A549 (cell line): ENCODE results near the gene SLC10A1. TPM values are rescaled to one million over a fixed set of nuclear protein-coding genes. Genes with fewer than 3 reads are reported as not detected.
"Not testable (repeated sequence)": the region's sequence is repeated elsewhere in the genome, so short reads cannot be mapped to it uniquely, and the experiment has no call there.

Experiments used
- ATAC-seq, 2 experiments: fragments of 200-7000 bp in 1 of 2; fragments of >200 bp in 1 of 2; cut with Nextera tagmentation in 1 of 2; cut with Tn5 transposase in 1 of 2; 3 replicates each; pipeline versions ENCODE4 v1.8.0 to v1.9.1; 2018 to 2020; ENCODE audit warnings: mild to moderate bottlenecking in 1 of 2, moderate library complexity in 1 of 2
- CTCF ChIA-PET: fragments of 300-600 bp; sonication (Branson Sonifier 250); formaldehyde crosslinking; extraction: SDS; loops from one replicate; lab custom pipeline; 2021; ENCODE audit warnings: antibody characterized with exemption, inconsistent platforms; lab: Yijun Ruan, JAX
- POLR2A ChIA-PET: fragments of 350-600 bp; formaldehyde crosslinking; extraction: SDS; loops from one replicate; lab custom pipeline; 2021; ENCODE audit warnings: antibody characterized with exemption, inconsistent platforms; lab: Yijun Ruan, JAX
- DNase-seq, 2 experiments: peaks; one replicate each; pipeline versions ENCODE4 v3.0.0 to v3.0.0-alpha.2; 2011 to 2016; ENCODE audit warnings: low read depth in 1 of 2, low spot score in 1 of 2
- FAIRE-seq: peaks from 2 replicates; lab custom pipeline; 2011; peaks lifted over from hg19 to GRCh38; lab: Jason Lieb, UNC
- H3K27ac ChIP-seq, 2 experiments: fragments of >200 bp; sonication (Bioruptor Twin); formaldehyde crosslinking; 3 replicates each; pipeline ENCODE4 v1.5.1; 2016 to 2017
- H3K4me1 ChIP-seq: fragments of >200 bp; sonication (Bioruptor Twin); formaldehyde crosslinking; 3 replicates; pipeline ENCODE4 v1.6.1; 2016
- H3K4me2 ChIP-seq: fragments of >200 bp; sonication (Bioruptor Twin); formaldehyde crosslinking; 3 replicates; pipeline ENCODE4 v1.6.1; 2016
- H3K4me3 ChIP-seq: fragments of >200 bp; sonication (Bioruptor Twin); formaldehyde crosslinking; 3 replicates; pipeline ENCODE4 v1.5.1; 2016
- H3K9me3 ChIP-seq: fragments of >200 bp; sonication (Bioruptor Twin); formaldehyde crosslinking; 3 replicates; pipeline ENCODE4 v1.6.1; 2016
- CEBPB ChIP-seq, 2 experiments: fragments of >200 bp in 1 of 2; sonication (Bioruptor Twin) in 1 of 2; formaldehyde crosslinking in 1 of 2; IDR thresholded peaks; 2 replicates each; pipeline ENCODE4 v1.6.1; 2012 to 2016
- EHF ChIP-seq: fragments of 250-450 bp; sonication (Bioruptor Pico); IDR thresholded peaks from 2 replicates; pipeline ENCODE4 v1.5.0; 2020; ENCODE audit warnings: mild to moderate bottlenecking
- EHMT2 ChIP-seq: fragments of 200-600 bp; sonication (generic); IDR thresholded peaks from 2 replicates; pipeline ENCODE4 v1.6.1; 2016; ENCODE audit warnings: antibody characterized with exemption, low read depth, mild to moderate bottlenecking, moderate library complexity
- ELK1 ChIP-seq: fragments of 150-350 bp; IDR thresholded peaks from 2 replicates; pipeline ENCODE4 v1.6.1; 2014; ENCODE audit warnings: low read depth, mild to moderate bottlenecking, low read length
- FOXS1 ChIP-seq: fragments of 250-450 bp; sonication (Bioruptor Pico); IDR thresholded peaks from 2 replicates; pipeline ENCODE4 v1.5.0; 2020; ENCODE audit warnings: mild to moderate bottlenecking, moderate library complexity
- GATA3 ChIP-seq: IDR thresholded peaks from 2 replicates; pipeline ENCODE4 v1.6.1; 2012; ENCODE audit warnings: borderline replicate concordance
- HDAC2 ChIP-seq: fragments of 200-600 bp; sonication (generic); IDR thresholded peaks from 2 replicates; pipeline ENCODE4 v1.6.1; 2016
- HEYL ChIP-seq: fragments of 250-450 bp; sonication (Bioruptor Pico); IDR thresholded peaks from 2 replicates; pipeline ENCODE4 v1.8.0; 2021; ENCODE audit warnings: mild to moderate bottlenecking, moderate library complexity
- JUN ChIP-seq, 2 experiments: fragments of >200 bp; sonication (Bioruptor Twin); formaldehyde crosslinking; IDR thresholded peaks; 2 replicates in 1 of 2; 3 replicates in 1 of 2; pipeline ENCODE4 v1.6.1; 2016 to 2017
- KDM1A ChIP-seq: fragments of 200-600 bp; sonication (generic); IDR thresholded peaks from 2 replicates; pipeline ENCODE4 v1.6.1; 2016; ENCODE audit warnings: low read depth, mild to moderate bottlenecking
- MAFK ChIP-seq: fragments of 450-650 bp; IDR thresholded peaks from 2 replicates; pipeline ENCODE4 v1.6.1; 2014; ENCODE audit not compliant: partially characterized antibody
- POLR2A ChIP-seq: IDR thresholded peaks from 2 replicates; pipeline ENCODE4 v1.6.1; 2012; ENCODE audit warnings: mild to moderate bottlenecking, low read length
- RAD21 ChIP-seq, 2 experiments: fragments of >200 bp in 1 of 2; sonication (Bioruptor Twin) in 1 of 2; formaldehyde crosslinking in 1 of 2; IDR thresholded peaks in 1 of 2; conservative IDR thresholded peaks in 1 of 2; 2 replicates in 1 of 2; 3 replicates in 1 of 2; pipeline ENCODE4 v1.6.1; 2012 to 2018; ENCODE audit warnings: inconsistent platforms in 1 of 2
- RCOR1 ChIP-seq: fragments of 150-350 bp; IDR thresholded peaks from 2 replicates; pipeline ENCODE4 v1.6.1; 2014; ENCODE audit warnings: antibody characterized with exemption, low read length, low read depth
- RFX5 ChIP-seq: fragments of 450-650 bp; IDR thresholded peaks from 2 replicates; pipeline ENCODE4 v1.7.1; 2014; ENCODE audit warnings: antibody characterized with exemption, mild to moderate bottlenecking, moderate library complexity
- SREBF2 ChIP-seq: fragments of 450-650 bp; IDR thresholded peaks from 2 replicates; pipeline ENCODE4 v1.6.1; 2014; ENCODE audit warnings: mild to moderate bottlenecking, moderate library complexity
- USF2 ChIP-seq: fragments of 450-650 bp; IDR thresholded peaks from 2 replicates; pipeline ENCODE4 v1.6.1; 2014; ENCODE audit warnings: antibody characterized with exemption
- ZC3H11A ChIP-seq: fragments of 450-650 bp; IDR thresholded peaks from 2 replicates; pipeline ENCODE4 v1.6.1; 2014; ENCODE audit warnings: antibody characterized with exemption, mild to moderate bottlenecking
- ZSCAN20 ChIP-seq: fragments of 250-450 bp; sonication (Bioruptor Pico); IDR thresholded peaks from 2 replicates; pipeline ENCODE4 v1.8.0; 2022; ENCODE audit warnings: mild to moderate bottlenecking, moderate library complexity
- WGBS: methylation state at CpG from one replicate; pipeline ENCODE4 v1.1.6; 2017; ENCODE audit errors: missing lambda C conversion rate; 5-methylcytosine and 5-hydroxymethylcytosine counted together
- polyA plus RNA-seq, 4 experiments: library from polyadenylated mRNA; depleted of rRNA in 3 of 4; stranded (reverse); fragments of >200 nt; fragmentation: RNase III in 1 of 4; extraction: RNeasy Plus Mini Kit Qiagen cat#74134 plus additional on column Dnase treatment in 1 of 4; gene quantifications; 2 replicates in 3 of 4; 3 replicates in 1 of 4; pipeline ENCODE4 v1.2.3, GENCODE V29; 2011 to 2017
- TF ChIP-seq, protein P1 (sequence below): fragments of 250-450 bp; sonication (Bioruptor Pico); IDR thresholded peaks from 2 replicates; pipeline ENCODE4 v1.5.0; 2021; ENCODE audit warnings: mild to moderate bottlenecking, moderate library complexity, borderline replicate concordance
- TF ChIP-seq, protein P2 (sequence below): fragments of >200 bp; sonication (Bioruptor Twin); formaldehyde crosslinking; IDR thresholded peaks from 3 replicates; pipeline ENCODE4 v1.6.1; 2016

SLC10A1 gene
- polyA plus RNA-seq, 2 of the 4 experiments (the other 2 are of a cell fraction), result not detected

GRCh38 chr14:69816216-69816615 lies 19.2 kb upstream of the SLC10A1 start:
- no peak for DNase-seq
- ATAC-seq, result no peak
- H3K27ac ChIP-seq, result no peak overlapping the region; a peak in 1 of 6 replicates
- FAIRE-seq, result no peak
- no peak for TF ChIP-seq EHMT2
- no peak for TF ChIP-seq SREBF2
- no peak for TF ChIP-seq FOXS1 (CRISPR knock-in tag)
- no peak for TF ChIP-seq USF2
- no peak for TF ChIP-seq ZSCAN20
- no peak for TF ChIP-seq RCOR1
- TF ChIP-seq HDAC2, result no peak
- no peak for TF ChIP-seq GATA3
- no peak for TF ChIP-seq KDM1A
- CTCF ChIA-PET, result interaction anchor here (1.2 to 15.3 kb wide), 6 partner anchors 12 to 501 kb away, joined by 4 to 199 read pairs (median 25); no protein-coding TSS in a partner anchor
- no peak overlapping the region for H3K4me2 ChIP-seq
- H3K9me3 ChIP-seq, result no peaks in the 10 kb centered on the region
- 55% methylated on average over 5 of the region's 5 CpGs for WGBS
- H3K4me3 ChIP-seq, result no peak overlapping the region
- no peaks in the 10 kb centered on the region; the same call in 1 of the 3 replicates for H3K4me1 ChIP-seq
- POLR2A ChIA-PET, result no interaction called here

- WGBS, result 64% methylated on average over 5 of the region's 5 CpGs
- ChIA-PET POLR2A (no interaction called here), CTCF (interaction anchor here (0.6 to 15.3 kb wide), 8 partner anchors 13 to 502 kb away, joined by 3 to 199 read pairs (median 16); no protein-coding TSS in a partner anchor)
- no peak overlapping the region for H3K4me3 ChIP-seq
- H3K4me2 ChIP-seq, result no peak overlapping the region
- no peak for DNase-seq
- H3K27ac ChIP-seq, result no peak overlapping the region
- TF ChIP-seq SREBF2, result no peak
- TF ChIP-seq, protein P1, sequence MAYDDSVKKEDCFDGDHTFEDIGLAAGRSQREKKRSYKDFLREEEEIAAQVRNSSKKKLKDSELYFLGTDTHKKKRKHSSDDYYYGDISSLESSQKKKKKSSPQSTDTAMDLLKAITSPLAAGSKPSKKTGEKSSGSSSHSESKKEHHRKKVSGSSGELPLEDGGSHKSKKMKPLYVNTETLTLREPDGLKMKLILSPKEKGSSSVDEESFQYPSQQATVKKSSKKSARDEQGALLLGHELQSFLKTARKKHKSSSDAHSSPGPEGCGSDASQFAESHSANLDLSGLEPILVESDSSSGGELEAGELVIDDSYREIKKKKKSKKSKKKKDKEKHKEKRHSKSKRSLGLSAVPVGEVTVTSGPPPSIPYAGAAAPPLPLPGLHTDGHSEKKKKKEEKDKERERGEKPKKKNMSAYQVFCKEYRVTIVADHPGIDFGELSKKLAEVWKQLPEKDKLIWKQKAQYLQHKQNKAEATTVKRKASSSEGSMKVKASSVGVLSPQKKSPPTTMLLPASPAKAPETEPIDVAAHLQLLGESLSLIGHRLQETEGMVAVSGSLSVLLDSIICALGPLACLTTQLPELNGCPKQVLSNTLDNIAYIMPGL (CRISPR knock-in tag), result no peak
- no peak for TF ChIP-seq CEBPB (IDR thresholded peaks at IDR 0.05)
- TF ChIP-seq EHF (CRISPR knock-in tag), result no peak
- no peak for TF ChIP-seq RFX5
- no peaks in the 10 kb centered on the region for H3K9me3 ChIP-seq
- H3K4me1 ChIP-seq, result no peaks in the 10 kb centered on the region; the same call in 1 of the 3 replicates
- FAIRE-seq, result no peak
- ATAC-seq, result no peak
Measured at GRCh38 chr14:69815556-69815955, 18.5 kb upstream of the SLC10A1 start.

DNA sequence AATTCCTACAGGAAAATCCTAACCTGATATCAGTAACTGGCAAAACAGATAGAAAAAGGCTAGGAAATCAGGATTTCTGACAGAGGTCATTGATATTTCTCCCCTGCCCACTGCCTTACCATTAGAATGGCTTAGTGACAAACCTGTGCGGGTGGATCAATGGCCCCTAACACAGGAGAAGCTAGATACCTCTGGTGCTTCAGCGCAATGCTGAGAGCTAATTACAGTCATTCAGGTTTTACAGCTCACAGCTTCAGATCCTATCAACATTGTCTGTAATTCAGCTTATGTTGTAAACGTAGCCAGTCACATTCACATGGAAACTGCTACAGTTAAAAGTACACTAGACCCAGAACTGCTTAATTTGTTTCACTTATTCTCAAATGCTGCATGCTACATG lies 17.4 kb upstream of the SLC10A1 start:
- H3K4me1 ChIP-seq, result no peaks in the 10 kb centered on the region; the same call in 1 of the 3 replicates
- no peak for FAIRE-seq
- no peak overlapping the region for H3K27ac ChIP-seq
- ATAC-seq, result no peak
- WGBS, result 50% methylated on average over 3 of the region's 3 CpGs
- ChIA-PET CTCF (interaction anchor here (0.6 to 15.3 kb wide), 6 partner anchors 12 to 260 kb away, joined by 3 to 199 read pairs (median 9); no protein-coding TSS in a partner anchor), POLR2A (interaction anchor here (1.9 kb wide), 1 partner anchor 234 kb away, joined by 4 read pairs; no protein-coding TSS in a partner anchor)
- TF ChIP-seq RAD21 (conservative IDR thresholded peaks at IDR 0.05 in 1 of 2, IDR thresholded peaks at IDR 0.05 in 1 of 2) (no peak), MAFK (no peak), JUN (IDR thresholded peaks at IDR 0.05) (no peak), POLR2A (no peak), RCOR1 (no peak), ZC3H11A (no peak), HEYL (no peak), EHF (CRISPR knock-in tag) (no peak), HDAC2 (no peak), ELK1 (no peak)
- TF ChIP-seq, protein P2, sequence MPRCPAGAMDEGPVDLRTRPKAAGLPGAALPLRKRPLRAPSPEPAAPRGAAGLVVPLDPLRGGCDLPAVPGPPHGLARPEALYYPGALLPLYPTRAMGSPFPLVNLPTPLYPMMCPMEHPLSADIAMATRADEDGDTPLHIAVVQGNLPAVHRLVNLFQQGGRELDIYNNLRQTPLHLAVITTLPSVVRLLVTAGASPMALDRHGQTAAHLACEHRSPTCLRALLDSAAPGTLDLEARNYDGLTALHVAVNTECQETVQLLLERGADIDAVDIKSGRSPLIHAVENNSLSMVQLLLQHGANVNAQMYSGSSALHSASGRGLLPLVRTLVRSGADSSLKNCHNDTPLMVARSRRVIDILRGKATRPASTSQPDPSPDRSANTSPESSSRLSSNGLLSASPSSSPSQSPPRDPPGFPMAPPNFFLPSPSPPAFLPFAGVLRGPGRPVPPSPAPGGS, result no peak
- H3K9me3 ChIP-seq, result no peaks in the 10 kb centered on the region
- H3K4me3 ChIP-seq, result no peak overlapping the region
- H3K4me2 ChIP-seq, result no peak overlapping the region
- DNase-seq, result no peak

- not testable (repeated sequence) for H3K9me3 ChIP-seq, H3K4me3 ChIP-seq, H3K27ac ChIP-seq, DNase-seq, H3K4me2 ChIP-seq, H3K4me1 ChIP-seq, ATAC-seq, FAIRE-seq
- 46% methylated on average over 6 of the region's 6 CpGs for WGBS
- CTCF ChIA-PET, result interaction anchor here (0.6 to 15.3 kb wide), 7 partner anchors 10 to 509 kb away, joined by 3 to 199 read pairs (median 5); no protein-coding TSS in a partner anchor
- POLR2A ChIA-PET, result interaction anchor here (1.9 kb wide), 1 partner anchor 235 kb away, joined by 4 read pairs; no protein-coding TSS in a partner anchor
Measured at GRCh38 chr14:69813346-69813745, 16.3 kb upstream of the SLC10A1 start.
